HG03442 (cell line): ENCODE results near the gene VILL.

Experiments
- ATAC-seq: cut with Tn5 transposase; IDR thresholded peaks from one replicate; pipeline ENCODE4 v1.9.1; 2021; ENCODE audit warnings: mild to moderate bottlenecking, moderate library complexity; ENCODE audit not compliant: unreplicated experiment

The VILL gene

DNA sequence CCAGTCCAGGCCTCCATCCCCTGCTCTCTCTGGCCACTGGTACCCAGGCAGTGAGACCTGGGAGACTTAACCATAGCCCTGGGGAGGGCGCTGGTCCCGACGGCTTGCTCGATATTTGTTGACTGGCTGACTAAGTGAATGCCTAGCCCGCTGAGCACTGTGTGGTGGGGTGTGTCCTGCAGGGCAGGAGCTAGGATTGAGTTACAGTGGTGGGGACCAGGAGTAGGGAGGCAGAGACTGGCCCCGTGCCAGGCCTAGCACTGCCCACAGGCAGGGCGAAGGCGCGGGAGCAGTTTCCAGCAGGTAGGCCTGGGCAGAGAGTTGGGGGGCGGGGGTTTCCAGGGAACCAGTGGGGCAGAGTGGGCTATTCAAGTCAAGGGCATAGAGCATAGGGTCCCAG lies at the start of gene VILL:
Gene VILL (plus strand): TSS at position 260 of the 400 bp plus-strand sequence. CDS start 2,887 bp downstream, outside the sequence.
- ATAC-seq = no peak

DNA sequence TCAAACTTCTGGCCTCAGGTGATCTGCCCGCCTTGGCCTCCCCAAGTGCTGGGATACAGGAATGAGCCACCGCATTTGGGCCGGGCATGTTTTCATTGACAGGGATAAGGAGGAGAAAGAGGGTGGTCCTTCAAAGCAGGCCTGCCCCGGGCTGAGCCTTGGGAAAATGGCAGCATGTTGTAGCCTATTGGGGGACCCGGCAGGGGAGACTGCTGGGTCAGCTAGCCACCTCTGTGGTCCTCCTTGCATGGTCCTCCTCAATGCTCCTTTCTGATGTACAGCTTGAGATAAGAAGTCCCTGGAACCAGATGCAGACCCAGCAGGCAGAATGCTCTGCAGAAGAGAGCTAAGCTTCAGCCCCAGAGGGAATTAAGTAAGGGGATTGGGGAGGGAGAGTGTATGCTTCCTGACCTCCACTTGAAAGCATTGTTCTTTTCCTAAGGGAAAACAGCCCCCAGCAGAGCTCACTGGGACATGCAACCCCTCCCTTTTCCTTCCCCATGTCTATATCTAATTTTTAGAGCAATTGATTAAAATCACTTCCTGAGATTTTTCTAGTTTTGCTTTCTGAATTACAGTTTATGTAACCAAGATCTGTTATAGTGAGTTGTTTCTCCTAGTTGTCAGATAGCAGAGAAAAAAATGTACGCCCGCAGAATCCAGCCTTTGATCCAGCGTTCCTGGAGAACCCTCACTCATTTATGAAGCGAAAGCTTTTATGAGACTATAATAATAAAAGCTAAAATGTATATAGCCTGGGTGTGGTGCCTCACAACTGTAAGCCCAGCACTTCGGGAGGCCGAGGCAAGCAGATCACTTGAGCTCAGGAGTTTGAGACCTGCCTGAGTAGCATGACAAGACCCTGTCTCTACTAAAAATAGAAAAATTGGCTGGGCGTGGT lies 48.7 kb upstream of the VILL start:
- no peak for ATAC-seq

DNA sequence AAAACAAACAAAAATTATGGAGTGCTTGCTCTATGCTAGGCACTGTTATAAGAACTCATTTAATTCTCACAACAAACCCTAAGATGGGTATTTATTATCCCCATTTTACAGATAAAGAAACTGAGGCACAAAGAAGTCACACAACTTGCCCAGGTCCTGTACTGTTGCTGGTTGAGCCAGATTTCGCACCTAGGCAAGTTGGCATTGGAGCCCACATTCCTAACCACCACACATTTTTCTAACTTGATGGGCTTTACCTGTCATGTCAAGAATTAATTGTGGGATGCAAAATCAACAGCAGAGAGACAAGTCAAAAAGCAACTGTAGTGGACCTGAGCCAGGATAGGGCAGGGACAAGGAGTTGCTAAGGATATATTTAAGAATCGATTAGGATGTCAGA lies 47.9 kb upstream of the VILL start:
- ATAC-seq = no peak

DNA sequence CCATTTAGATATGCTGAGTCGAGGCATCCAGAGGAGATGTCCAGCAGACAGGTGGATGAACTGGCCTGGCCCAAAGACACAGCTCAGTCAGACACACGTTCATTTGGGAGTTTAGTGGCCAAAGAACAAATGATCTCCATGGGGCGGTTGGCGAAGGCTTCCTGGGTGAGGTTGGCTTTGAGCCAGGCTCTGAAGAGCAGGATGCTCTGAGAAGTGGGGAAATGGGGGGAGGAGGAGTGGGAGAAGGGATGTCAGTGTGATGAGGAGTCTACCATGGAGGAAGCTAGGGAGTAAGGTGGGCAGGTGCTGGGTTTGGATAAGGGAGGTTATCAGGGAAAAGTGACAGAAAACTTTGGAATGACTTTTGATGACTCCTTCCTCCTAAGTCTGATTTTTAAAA lies 47.5 kb upstream of the VILL start:
- ATAC-seq = no peak

DNA sequence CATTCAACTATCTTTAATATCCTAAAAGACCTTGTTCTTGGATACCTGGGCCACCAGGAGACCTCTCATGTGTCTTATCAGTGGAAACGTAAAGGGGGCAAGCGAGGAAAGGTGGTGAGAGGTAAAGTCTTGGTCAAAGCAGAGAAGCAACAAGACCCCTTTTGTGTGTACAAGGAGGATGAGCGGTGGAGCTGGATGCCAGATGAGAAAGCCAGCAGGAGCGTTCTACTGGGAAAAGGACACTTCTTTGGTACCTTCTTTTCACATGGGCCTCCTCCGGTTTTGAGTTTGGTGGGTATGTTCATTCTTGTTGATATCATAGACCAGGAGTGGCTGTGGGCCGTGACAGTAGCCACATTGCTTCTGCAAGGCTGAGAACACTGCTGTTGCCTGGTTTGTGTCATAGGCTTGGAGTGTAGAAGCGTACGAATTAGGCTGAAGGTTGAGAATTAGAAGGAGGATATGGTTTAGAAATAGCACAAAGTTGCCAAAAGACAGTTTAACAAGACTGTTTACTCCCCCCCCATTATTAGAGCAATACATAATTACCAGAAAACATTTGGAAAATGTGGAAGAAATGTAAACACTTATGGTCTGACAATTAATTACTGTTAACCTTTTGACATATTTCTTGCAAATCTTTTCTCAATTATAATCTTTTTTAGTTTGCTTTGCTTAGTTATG lies 46.8 kb upstream of the VILL start:
- ATAC-seq = no peak

DNA sequence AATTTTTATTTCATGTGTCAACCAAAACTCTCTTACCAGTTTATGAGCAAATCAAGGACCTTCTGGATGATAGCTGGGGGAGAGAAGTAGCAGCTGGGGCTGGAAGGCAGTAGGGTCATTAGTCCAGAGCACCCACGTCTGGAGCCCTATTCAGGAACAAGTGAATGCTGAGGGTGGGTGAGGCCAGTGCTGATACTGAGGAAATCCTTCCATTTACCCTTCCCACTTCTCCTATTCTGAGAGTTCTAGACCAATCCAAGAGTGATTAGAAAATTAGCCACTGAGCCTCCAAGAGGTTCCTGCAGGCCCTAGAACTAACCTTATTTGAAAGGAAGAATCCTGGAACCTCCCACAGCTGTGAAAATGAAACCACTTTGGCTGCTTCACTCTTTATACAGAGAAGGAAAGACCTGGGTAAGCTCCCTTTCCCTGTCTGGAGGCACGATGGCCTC lies 46.2 kb upstream of the VILL start:
- ATAC-seq = no peak

DNA sequence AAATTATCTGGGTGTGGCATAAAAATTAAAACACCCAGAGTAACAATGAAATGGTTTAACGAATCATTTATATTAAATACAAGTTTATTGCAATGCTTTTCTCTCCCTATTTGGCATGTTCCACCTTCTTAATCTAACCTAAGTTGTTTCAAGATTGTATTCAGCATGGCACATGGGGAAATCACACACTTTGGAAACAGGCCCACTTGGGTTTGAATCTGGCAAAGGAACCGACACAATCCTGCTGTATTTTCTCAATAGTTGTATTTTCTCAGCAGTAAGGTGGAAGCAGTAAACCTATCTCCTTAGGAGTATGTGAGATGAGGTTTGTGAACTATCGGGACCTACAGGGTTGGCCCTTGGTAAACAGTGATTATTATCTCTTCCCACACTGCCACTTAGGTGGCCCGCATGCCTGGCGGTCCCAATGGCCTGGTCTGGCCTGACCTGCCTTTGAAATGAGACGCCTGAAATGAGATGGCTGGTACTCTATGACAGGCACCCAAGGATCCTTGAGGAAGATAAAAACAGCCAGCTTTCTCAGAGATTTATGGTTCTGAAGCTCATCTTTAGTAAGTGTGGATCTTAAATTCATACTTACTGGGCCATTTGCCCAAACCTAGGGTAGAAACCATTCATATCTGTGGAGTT lies 45.3 kb upstream of the VILL start:
- ATAC-seq = no peak

DNA sequence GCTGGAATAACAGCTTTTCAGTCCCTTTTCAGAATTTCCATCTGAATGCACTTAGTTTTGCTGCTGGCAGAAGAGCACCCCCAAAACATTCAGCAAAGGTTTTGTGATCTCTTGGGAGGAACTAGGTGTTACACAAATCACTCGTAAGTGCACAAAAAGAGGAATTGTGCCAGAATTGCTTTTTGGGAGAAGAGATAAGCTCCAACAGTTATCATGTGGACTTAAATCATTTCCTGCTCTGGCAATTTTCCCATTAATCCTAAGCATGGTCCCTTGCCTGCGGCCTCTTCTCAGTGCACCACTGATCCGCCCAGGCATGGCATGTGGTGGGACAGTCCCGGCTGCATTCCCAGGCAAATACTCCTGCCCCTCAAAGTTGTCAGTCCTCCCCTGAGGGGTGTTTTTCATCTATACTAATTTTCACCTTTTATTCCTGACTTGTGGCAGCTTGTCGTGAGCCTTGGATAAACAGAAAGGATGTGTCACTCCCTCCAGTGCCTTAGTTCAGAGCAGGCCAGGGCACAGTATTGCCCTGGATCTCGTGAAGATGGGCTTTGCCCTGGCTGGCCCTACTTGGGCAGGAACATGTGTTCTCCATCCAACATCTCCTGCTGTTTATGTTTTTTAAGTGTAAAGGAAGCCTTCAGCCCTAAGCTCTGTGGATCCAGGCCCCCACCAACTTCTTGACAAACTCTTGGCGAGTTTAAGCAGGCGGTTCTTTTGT lies 44.6 kb upstream of the VILL start:
- no peak for ATAC-seq

DNA sequence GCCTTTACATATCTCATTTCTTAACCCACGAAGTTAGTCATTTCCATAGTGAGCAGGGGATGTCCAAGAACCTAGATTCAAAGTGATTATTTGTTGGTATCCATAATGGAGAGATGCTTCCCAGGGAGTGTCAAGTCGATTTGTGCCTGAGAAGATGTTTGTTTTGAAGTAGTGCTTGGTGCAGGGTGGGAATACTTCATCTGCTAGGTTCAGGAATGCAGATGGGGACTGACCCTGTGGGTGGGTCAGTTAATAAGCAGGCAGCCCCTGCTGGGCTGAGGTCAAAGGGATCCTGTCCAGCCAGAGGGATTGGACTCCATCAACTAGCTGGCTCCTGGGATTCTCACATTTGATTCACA lies 44.1 kb upstream of the VILL start:
- no peak for ATAC-seq

DNA sequence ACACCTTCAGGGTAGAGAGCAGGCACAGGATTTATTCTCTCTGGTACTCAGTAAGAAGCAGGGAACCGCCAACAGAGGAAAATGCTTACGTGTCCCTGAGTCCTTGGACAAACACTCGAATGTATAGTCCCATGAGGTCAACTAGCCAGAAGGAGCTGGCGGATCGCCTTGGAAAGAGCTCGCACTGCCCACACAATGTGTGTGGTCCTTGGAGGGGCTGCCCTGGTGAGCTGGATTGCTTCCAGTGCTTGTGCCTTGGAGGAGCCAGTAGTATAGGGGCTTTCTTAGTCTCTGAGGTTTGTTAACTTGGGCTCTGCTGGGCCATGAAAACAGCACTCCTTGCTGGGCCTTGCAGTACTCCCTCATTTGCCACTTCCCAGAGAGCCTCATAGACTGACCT lies 40.7 kb upstream of the VILL start:
- no peak for ATAC-seq

DNA sequence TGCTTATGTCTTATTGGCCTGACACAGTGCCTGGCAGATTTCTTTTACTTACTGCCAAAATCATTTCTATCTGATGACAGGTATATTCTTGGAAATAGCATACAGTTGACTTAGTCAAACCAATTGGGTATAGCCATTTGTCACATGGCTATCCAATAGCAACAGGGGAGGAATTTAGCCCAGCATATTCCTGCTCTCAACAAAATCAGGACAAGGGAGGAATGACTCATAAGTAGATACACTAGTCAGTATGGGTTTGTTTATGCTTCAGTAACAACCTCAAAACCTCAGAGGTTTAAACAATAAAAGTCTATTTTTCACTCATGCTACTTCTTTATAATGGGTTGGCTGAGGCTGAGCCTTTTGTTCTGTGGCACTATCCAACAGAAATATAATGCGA lies 38.0 kb upstream of the VILL start:
- ATAC-seq = no peak

DNA sequence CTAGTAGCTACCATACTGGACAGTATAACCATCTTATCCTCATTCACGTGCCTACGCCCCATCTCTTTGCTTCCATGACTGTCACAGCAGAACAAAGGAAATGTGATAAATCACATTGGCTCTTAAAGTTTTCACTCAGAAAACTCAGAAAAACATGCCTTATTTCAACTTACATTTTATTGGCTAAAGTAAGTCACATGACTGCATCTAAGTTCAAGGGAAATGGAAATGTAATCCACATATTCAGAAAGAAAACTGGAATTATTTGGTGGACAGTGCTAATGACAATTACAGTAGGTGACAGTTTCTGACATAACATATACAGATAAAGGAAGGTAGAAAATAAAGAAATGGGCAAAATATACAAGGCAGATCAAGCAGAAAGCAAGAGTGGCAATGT lies 37.4 kb upstream of the VILL start:
- no peak for ATAC-seq

DNA sequence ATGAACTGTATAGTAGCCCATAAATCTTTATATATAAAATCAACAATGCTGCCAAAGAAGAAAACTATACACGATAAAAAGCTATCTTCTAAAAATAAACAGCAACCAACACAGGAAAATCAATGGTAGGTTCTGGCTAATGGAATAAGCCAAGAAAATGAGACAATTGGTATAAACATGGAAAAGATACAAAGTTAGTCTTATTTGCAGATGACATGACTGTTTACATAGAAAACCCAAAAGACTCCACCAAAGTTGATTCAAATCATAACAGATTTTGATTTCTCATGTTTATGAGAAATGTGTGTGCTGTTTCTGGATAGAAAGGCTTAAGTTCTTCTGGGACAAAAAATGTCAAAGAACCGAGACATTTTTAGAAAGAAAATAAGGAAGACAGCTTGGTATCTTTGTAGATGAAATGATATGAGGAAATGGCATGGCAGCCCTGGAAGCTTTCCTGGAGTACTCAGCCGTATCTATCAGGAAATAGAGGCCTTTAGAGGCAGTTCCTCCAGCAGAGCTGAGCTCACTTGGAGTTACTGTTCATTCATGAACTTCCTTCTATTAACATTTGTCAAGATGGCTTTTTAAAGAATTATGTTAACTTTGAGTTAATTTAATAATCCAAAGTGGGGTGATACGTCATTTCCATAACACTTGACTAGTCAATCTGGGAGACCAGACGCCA lies 36.7 kb upstream of the VILL start:
- no peak for ATAC-seq

DNA sequence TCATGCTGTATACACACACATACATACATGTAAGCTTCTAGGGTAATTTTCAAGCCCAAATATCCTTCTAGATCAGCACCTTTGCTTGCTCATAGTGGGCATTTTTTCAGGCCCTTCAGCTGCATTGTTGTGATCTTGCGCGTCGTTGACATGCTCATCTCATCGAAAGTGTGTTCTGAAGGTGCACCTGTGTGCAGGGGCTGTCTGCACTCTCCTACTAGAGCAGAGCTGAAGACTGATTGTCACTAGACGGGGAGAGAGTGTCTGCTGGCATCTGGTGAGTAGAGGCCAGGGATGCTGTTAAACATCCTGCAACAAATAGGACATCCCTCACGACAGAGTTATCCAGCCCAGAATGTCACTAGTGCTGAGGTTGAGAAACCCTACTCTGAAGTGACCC lies 35.7 kb upstream of the VILL start:
- no peak for ATAC-seq

DNA sequence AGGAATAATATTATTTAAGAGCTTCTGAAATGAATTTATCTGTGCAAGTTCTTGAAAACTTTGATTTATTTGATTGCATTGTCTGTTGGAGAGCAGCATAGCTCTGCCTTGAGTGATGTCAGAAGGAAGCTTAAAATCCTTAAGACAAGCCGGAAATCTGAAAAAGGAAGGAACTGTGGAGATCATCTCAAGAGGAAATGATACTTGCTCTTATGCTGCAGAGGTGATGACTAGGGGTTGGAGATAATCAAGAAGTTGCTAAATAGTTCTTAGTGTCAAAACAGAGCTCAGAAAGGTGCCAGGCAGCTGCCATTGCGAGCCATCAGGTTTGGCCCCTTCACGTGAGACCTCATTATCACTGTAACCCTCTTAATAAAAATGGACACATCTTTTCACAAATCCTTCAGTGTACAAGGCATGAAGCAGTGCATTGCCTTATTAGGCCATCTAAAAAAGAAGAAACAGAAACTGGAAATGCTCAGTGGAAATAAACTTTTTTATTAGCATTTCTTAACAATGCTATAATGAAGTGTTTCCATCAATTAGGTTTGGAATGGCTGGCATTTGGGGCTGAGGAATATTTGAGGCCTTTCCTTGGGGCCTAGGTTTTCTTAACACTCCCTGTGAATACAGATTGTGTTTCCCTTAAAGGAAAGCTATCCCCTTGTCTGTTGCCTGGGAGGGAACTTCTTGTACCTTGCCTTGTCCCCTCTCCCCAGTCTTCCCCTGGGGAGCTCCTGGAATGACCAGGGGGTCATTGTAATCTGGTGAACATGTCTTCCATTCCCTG lies 34.5 kb upstream of the VILL start:
- no peak for ATAC-seq

DNA sequence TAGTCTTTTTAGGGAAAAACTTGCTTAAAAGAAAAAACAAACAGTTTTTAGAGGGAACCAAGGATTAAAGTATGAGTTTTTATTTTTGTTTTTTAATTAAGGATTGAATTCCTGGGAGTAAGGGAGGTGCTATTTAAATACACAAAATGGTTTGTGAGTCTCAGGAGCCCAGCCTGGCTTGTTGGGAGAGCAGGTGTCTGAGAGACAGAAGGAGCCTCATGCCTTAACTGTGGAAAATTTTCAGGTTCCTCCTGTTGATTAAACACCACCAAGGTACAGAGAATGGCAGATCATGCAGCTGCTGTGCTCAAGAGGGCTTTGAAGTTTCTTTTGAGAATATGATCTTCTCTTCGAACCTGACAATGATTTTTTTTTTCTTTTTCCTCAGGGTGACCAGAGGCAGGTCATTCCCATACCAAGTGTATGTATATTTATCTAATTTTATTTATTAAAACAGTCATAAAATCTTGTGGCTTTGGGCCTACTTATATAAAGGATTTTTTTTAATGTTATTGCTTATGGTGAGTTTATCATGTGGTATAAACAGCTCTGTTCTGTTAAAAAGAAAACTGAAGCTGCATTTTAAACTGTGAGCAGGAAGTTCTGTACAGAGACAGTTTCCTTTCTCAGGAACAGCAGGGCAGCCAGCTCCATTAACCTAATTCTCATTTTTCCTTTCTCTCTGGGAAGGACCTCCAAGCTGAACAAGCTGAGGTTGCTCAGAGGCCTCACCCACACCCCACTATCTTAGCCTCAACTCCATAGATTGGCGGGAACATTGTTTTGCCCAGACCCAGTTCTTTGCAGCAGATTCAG lies 33.7 kb upstream of the VILL start:
- no peak for ATAC-seq

DNA sequence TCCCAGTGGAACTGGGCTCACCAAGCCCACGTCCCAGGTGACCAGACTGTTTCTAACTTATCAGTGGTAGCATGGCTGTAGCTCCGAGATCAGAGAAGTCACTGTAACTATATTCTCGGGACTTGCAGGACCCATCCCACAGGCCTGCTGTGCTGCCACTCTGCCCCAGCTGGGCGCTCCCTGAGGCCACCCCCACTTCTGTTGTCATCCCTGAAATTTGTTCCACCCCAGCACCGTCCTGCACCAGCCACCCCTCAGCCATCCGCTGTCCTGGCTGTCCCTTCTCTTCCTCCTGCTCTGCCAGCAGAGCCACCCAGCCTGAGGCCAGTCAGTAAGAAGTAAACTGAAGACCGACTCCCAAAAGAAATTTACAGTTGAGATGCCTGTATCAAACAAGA lies 33.0 kb upstream of the VILL start:
- ATAC-seq = no peak

DNA sequence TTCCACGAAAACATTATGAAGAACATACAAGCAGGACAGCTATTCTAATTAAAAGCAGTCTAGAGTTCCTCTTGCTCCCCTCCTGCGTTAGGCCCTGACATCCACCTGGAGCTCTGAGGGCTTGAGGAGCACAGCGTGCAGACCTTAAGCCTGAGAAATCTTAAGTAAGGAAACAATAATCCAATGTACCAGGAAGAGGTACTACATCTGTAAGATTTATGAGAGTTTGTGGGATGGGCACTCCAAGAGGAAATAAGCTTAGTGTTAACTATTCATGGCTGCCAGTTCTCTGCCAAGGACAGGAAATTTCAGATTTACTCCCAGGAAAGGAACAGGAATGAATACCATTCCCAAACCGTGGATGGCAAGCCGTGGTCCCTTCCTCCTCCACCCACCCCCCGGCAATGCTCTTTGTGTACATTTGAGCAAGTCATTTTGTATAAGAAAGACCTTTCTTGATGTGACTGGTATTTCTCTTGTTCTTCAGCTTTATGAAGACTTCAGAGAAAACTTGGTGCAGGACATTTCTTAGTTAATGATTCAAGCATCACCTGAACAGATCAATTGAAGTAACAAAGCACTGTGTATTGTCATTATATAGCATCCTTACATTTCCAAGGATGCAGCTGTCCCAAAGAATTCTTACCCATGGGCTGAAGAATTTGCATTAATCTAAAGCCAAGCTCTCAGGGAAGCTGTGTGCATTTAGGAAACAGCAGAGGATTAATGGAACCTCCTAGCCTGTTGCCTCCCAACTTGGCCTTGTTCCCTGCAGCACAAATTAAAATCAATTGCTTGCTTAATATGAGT lies 28.8 kb upstream of the VILL start:
- no peak for ATAC-seq
